Kasumi-1 (cell line): ENCODE results near the gene UNC45B.
"Not testable (repeated sequence)": the region's sequence is repeated elsewhere in the genome, so short reads cannot be mapped to it uniquely, and the experiment has no call there.

Experiments
- DNase-seq, 2 experiments: peaks; one replicate each; lab custom pipeline; 2025; lab: John Stamatoyannopoulos, UW

UNC45B gene

DNA sequence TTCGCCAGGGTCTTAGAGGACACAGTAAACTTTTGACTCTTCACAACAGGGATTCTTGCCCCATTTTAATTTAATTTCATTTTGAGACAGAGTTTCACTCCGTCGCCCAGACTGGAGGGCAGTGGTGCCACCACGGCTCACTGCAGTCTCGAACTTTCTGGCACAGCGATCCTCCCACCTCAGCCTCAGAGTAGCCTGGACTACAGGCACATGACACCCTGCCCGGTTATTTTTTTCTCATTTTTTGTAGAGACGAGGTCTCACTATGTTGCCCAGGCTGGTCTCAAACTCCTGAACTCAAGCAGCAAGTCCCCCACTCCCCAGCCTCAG is 5.2 kb upstream of the UNC45B start:
- no peak for DNase-seq

DNA sequence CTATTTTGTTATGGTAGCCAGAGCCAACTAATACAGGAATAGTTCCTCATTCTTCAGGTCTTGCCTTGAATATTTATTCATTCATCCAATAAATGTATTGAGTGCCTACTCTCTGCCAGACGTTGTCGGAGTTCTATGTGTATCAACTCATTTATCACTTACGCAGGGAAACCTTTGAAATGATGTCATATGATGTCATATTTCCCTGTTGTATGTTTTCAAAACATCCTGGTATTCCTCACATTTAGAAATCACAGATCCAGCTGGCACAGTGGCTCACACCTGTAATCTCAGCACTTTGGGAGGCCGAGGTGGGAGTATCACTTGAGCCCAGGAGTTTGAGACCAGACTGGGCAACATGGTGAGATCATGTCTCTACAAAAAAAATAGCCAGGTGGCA is 2.8 kb upstream of the UNC45B start:
- DNase-seq = no peak

DNA sequence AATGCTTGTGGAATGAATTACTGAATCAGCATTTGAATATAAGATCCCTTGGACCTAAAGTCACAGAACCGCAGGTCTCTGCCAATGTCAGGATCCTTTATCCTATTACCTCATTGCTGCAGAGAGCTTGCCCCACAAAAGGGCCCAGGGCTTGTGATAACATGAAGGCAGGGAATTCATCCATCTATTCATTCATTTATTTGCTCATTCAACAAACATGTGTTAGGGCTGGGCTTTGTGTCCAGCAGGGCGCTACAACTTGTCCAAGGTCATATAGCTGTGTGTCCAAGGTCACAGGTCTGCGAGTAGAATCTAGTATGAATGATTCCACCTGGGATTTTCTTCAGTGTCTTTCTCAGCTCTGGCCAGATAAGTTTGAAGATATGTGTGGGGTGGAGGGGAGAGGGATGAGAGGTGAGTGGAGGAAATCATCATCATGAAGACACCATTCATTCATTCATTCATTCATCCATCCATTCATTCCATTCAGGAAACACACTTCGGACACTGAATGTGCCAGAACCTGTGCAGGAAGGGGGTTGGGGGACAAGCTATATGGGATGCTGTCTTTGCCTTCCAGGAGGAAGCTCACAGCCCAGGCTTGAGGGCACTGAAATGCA is 1.3 kb upstream of the UNC45B start:
- DNase-seq = no peak

DNA sequence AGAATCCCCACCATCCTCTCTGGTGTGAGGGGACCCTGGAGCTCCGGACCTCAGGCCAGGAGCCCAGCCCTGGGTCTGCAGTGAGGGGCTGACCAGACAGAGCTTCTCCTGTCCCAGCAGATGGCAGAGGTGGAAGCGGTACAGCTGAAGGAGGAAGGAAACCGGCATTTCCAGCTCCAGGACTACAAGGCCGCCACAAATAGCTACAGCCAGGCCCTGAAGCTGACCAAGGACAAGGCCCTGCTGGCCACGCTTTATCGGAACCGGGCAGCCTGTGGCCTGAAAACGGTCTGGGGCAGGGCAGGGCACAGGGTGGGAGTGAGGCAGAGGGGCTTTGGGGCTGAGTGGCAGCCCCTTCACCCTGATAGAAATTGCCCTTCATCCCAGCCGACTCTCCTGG is 527 bp downstream of the UNC45B start:
- no peak for DNase-seq

DNA sequence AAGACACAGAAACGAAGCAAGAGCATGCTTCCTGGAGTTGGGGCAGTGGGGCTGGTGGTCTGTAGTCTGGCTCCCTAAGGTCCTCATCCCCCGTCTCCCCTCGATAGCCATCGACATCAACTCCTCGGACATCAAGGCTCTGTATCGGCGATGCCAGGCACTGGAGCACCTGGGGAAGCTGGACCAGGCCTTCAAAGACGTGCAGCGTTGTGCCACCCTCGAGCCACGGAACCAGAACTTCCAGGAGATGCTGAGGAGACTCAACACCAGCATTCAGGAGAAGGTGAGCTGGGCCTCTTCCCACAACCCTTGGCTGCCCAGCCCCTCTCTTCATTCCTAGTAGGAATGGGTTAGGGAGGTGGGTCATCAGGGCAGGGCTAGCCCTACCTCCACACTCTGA is 2.3 kb downstream of the UNC45B start:
- no peak for DNase-seq

DNA sequence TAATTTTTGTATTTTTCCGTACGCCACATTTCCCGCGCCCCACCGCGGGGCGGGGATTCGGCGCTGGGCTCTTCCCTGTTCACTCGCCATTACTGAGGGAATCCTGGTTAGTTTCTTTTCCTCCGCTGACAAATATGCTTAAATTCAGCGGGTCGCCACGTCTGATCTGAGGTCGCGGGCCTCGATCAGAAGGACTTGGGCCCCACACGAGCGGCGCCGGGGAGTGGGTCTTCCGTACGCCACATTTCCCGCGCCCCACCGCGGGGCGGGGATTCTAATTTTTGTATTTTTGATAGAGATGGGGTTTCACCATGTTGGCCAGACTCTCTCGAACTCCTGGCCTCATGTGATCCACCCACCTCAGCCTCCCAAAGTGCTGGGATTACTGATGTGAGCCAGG is 3.5 kb downstream of the UNC45B start:
- DNase-seq = not testable (repeated sequence)

DNA sequence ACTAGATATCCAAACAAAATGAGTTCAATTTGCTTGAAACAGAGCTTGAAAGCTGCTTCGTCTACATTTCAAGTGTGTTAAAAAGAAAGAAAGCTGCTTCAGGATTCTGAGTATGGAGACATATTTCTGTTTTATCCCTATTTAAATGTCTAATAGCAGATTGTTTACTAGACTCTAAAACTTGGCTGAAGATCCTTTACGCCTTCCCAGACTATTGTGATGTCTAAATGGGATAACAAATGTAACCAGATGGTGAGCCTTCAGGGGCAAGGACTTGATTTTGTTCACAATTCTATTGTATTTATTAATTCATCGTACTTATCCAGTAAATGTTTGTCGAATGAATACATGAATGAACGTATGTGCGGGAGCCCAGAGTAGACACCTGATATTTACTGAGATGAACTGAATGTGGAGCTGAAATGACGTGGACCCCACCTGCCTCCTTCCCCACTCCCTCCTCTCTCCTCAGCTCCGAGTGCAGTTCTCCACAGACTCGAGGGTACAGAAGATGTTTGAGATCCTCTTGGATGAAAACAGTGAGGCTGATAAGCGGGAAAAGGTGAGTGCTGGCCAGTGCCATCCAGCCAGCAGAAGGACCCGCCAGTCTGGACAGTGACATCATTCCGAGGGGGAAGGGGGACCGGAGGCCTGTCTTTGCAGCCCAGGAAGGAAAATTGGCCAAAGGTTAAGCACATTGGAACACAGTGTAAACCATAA is 5.0 kb downstream of the UNC45B start:
- no peak for DNase-seq

DNA sequence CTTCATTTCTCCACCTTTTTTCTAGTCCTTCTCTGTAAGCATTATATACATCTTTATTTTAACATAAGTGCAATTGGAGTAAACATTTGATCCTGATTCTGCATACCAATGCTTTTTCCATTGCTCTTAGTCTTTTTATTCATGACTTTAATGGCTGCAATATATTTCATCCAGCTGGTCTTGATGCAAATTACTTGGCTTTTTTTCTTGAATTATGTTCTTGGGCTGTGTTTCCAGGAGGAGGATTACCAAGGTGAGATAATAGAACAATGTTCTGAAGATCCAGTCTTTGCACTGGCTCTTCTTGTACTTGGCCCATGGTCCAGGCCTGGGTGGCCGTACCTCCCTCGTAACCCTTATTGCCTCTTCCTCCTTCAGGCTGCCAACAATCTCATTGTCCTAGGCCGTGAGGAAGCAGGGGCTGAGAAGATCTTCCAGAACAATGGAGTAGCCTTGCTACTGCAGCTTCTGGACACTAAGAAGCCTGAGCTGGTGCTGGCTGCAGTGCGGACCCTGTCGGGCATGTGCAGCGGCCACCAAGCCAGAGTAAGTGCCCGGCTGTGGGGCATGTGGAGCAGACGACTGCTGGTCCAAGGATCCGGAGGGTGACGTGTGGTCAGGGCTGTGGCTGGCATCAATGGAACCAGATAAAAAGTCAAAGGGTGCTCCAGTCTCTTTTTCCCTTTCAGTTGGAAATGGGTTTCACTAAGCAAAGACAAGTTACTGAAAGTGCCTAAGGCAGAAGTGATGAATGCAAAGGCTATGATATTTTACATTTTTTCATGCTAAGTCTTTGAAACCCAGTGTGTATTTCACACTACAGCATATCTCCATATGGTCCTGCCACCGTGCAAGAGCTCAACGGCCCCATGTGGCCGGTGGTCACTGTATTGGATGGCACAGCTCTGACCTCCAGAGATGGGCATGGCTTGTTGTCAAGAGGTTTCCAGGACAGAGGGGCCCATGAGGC is 6.9 kb downstream of the UNC45B start:
- DNase-seq = no peak

- DNase-seq = no peak
Observed at GRCh38 chr17:35155246-35155645, 7.6 kb downstream of the UNC45B start.

DNA sequence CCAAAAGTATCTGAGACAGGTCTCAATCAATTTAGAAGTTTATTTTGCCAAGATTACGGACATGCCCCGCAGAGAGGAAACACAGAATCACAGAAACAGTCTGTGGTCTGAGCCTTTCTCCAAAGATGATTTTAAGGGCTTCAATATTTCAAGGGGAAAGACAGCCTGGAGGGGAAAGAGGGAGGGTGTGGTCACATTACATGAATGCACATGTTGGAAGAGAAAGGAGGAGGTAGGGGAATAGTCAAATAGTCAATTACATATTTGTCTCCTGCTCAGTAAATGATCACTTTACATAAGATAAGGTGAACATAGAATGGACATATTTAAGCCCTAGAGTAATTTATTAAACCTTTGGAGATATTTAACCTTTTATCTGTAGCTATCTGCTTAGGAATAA is 12.3 kb downstream of the UNC45B start:
- DNase-seq = no peak

DNA sequence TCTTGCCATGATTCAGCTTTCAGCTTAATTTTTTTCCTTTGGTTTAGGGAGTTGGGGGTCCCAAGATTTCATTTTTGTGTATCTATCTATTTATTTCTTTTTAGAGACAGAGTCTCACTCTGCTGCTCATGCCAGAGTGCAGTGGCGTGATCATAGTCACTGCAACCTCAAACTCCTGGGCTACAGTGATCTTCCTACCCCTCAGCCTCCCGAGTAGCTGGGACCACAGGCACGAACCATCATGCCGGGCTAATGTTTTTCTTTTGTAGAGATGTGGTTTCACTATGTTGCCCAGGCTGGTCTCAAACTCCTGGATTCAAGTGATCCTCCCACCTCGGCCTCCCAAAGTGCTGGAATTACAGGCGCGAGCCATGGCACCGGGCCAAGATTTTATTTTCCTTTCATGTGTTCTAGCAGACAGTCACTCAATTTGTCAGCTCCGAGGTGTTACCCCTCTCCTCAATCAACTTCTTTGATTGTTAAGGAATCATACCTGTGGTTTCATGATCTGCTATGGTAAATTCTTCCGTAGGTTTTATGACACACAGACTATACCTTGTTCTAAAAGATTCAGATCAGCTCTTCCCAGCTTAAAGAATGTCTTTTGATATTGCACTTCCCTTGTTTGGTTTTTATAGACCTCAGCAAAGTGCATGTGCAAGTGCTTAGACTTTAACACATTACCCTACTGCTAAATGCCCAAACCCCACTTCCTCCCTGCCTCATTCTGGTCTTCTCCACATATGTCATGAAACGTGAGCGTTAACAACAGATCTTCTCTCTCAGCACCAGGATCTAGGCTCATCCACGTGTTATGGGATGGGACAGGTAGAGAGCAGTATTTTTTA is 13.0 kb downstream of the UNC45B start:
- no peak for DNase-seq

DNA sequence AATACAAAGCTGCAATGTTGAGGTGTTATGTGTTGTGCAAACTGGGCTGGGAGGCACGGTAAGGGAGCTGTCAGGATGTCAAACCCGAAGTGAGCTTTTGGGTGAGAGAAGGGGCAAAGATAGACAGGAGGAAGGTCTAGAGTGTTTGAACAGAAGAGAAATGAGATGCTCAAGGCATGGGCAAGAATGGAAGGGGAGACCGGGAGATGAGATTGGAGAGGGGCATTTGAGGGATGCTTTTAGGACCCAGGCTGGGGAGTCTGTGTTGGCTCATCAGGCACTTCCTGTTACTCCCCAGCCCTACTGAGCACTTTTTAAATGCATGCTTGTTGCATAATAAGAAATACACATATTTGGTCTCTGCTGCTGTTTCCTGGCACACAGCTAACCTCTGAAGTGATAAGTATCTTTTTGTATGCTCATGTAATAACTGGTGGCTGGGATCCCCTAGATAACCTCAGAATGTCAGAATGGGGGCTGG is 13.7 kb downstream of the UNC45B start:
- peak; percentile 4 to 22 for DNase-seq

- DNase-seq = no peak
Observed at GRCh38 chr17:35162755-35163154, 15.1 kb downstream of the UNC45B start.

GRCh38 chr17:35163886-35164285 is 16.3 kb downstream of the UNC45B start:
- DNase-seq = no peak

DNA sequence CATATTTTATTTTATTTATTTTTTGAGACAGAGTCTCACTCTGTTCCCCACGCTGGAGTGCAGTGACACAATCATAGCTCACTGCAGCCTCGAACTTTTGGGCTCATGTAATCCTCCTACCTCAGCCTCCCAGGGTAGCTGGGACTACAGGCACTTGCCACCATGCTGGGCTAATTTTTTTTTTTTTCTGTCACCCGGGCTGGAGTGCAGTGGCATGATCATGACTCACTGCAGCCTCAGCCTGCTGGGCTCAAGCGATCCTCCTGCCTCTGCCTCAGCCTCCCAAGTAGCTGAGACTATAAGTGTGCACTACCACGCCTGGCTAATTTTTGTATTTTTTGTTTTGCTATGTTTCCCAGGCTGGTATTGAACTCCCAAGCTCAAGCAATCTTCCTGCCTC is 17.1 kb downstream of the UNC45B start:
- DNase-seq = no peak

DNA sequence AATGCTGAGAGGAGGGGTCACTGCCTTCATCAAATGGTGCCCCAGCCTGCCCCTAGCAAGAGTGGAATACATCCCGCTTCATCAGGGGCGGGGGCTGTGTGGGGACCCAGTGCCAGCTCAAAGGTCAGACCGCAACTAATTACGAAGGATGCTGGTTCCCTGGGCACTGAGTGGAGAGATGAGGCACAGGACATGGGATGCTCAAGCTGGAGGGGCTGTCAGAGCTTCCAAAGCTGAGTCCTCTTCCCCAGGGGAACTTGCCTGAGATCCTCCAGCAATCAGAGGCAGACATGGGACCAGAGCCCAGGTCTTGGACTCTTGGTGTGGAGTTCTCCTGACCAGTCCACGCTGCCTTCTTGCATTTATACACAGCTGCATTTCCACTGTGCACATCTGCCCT is 18.9 kb downstream of the UNC45B start:
- no peak for DNase-seq

GRCh38 chr17:35167046-35167445 is 19.4 kb downstream of the UNC45B start:
- DNase-seq = no peak

DNA sequence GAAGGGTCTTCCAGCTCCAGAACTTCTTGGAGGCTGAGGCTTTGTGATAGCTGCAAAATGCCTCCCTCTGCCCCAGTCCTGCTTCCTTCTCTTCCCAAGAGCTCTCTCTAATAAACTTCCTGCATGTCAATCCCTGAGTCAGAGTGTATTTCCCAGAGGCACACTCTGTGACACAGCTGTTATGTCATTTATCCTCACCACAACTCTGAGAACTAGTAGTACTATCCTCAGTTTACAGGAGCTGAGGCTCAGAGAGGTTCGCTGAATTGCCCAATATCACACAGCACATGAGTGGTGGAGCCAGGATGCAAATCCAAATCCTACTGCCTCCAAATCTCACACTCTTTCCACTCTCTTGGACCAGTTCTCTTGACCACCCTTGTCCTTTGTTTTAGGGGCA is 20.0 kb downstream of the UNC45B start:
- DNase-seq = no peak

DNA sequence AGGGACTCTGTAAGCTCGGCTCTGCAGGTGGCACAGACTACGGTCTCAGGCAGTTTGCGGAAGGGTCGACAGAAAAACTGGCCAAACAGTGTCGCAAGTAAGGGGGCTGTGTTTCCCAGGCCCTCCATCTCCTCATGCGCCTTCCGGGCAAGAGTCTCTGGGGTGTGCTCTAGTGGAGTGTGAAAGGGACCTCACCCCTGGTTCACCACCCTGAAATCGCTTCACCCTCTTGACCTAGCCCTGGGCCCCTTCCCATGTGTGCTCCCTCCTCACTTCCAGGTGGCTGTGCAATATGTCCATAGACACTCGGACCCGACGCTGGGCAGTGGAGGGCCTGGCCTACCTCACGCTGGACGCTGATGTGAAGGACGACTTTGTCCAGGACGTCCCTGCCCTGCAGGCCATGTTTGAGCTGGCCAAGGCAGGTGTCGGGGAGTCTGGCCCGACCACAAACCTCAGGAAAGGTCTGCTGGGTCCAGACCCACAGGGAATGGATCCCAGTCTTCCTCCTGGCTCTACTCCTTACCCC is 22.3 kb downstream of the UNC45B start:
- DNase-seq = no peak

- DNase-seq = peak in 1 of 2 experiments; percentile 5
Observed at GRCh38 chr17:35170968-35171771, 23.6 kb downstream of the UNC45B start.

GRCh38 chr17:35171834-35172233 is 24.2 kb downstream of the UNC45B start:
- DNase-seq = no peak
